GM12878 (cell line): ENCODE data around the gene TSC22D4. TPM values are rescaled to one million over a fixed set of nuclear protein-coding genes. Genes with fewer than 3 reads are reported as not detected.

Experiments used
- ATAC-seq: fragments of 200-7000 bp; cut with Tn5 transposase; 3 replicates; pipeline ENCODE4 v1.9.1; 2020; ENCODE audit warnings: mild to moderate bottlenecking, moderate library complexity
- BruUV-seq: library from RNA; stranded (reverse); fragments of 400-500 nt; replicated peaks from 2 replicates; lab custom pipeline; 2021; lab: Mats Ljungman, UMichigan
- CTCF ChIA-PET: fragments of 300-600 bp; sonication (Branson Sonifier 250); formaldehyde crosslinking; extraction: SDS; loops from one replicate; lab custom pipeline; 2021; ENCODE audit warnings: inconsistent platforms; lab: Yijun Ruan, JAX
- POLR2A ChIA-PET: fragments of 350-600 bp; formaldehyde crosslinking; extraction: SDS; loops from one replicate; lab custom pipeline; 2021; ENCODE audit warnings: inconsistent platforms; lab: Charles Lee
- RAD21 ChIA-PET: fragments of 300-600 bp; sonication (Branson Sonifier 250); formaldehyde crosslinking; loops from one replicate; lab custom pipeline; 2023; ENCODE audit warnings: antibody characterized with exemption; ENCODE audit not compliant: unreplicated experiment; lab: Charles Lee
- SMC1A ChIA-PET: fragments of 300-600 bp; sonication (Branson Sonifier 250); formaldehyde crosslinking; loops from one replicate; lab custom pipeline; 2023; ENCODE audit not compliant: unreplicated experiment, uncharacterized antibody; lab: Charles Lee
- DNase-seq: peaks from one replicate; pipeline ENCODE4 v3.0.0-alpha.2; 2011; ENCODE audit warnings: low read depth, low spot score
- FAIRE-seq: peaks from 3 replicates; lab custom pipeline; 2011; peaks lifted over from hg19 to GRCh38; lab: Jason Lieb, UNC
- H2AFZ ChIP-seq: 2 replicates; pipeline ENCODE4 v1.6.0; 2011; ENCODE audit warnings: low read depth, low read length, control low read depth; ENCODE audit not compliant: control insufficient read depth
- H3K27ac ChIP-seq: 2 replicates; pipeline ENCODE4 v1.5.1; 2011; ENCODE audit warnings: control low read depth; ENCODE audit not compliant: control insufficient read depth, insufficient read depth
- H3K27me3 ChIP-seq, 2 experiments: replicated peaks in 1 of 2; 2 replicates each; pipeline versions ENCODE4 v1.6.0 to v1.6.1; 2011; ENCODE audit warnings: low read length in 1 of 2; ENCODE audit not compliant: control insufficient read depth in 2 of 2, insufficient read depth in 2 of 2
- H3K36me3 ChIP-seq, 2 experiments: 2 replicates each; pipeline ENCODE4 v1.5.1; 2011; ENCODE audit warnings: low read length in 1 of 2; ENCODE audit not compliant: control insufficient read depth in 2 of 2, insufficient read depth in 2 of 2
- H3K4me1 ChIP-seq: 2 replicates; pipeline ENCODE4 v1.6.1; 2011; ENCODE audit warnings: mild to moderate bottlenecking, low read length, moderate library complexity, mixed read lengths; ENCODE audit not compliant: control insufficient read depth, insufficient read depth
- H3K4me2 ChIP-seq: 2 replicates; pipeline ENCODE4 v1.6.0; 2011; ENCODE audit warnings: control low read depth; ENCODE audit not compliant: control insufficient read depth, insufficient read depth
- H3K4me3 ChIP-seq: fragments of 200-600 bp; sonication (generic); 2 replicates; pipeline ENCODE4 v1.5.1; 2016
- H3K79me2 ChIP-seq: 2 replicates; pipeline ENCODE4 v1.6.0; 2011; ENCODE audit warnings: low read length; ENCODE audit not compliant: control insufficient read depth, insufficient read depth
- H3K9ac ChIP-seq: 2 replicates; pipeline ENCODE4 v1.8.0; 2011; ENCODE audit warnings: low read length, control low read depth, mixed read lengths; ENCODE audit not compliant: control insufficient read depth, insufficient read depth
- H3K9me3 ChIP-seq: replicated peaks from 3 replicates; pipeline ENCODE4 v1.5.1; 2011; ENCODE audit warnings: mild to moderate bottlenecking, low read length; ENCODE audit not compliant: control insufficient read depth, insufficient read depth
- H4K20me1 ChIP-seq: 2 replicates; pipeline ENCODE4 v1.6.0; 2011; ENCODE audit not compliant: control insufficient read depth, insufficient read depth
- ATF7 ChIP-seq: fragments of 450-650 bp; IDR thresholded peaks from 2 replicates; pipeline ENCODE4 v1.6.1; 2016; ENCODE audit warnings: low read depth, mild to moderate bottlenecking
- BRCA1 ChIP-seq: IDR thresholded peaks from 2 replicates; pipeline ENCODE4 v1.6.1; 2011; ENCODE audit warnings: low read depth, low read length, improper control_type of control experiment
- E2F4 ChIP-seq: IDR thresholded peaks from 2 replicates; pipeline ENCODE4 v1.6.1; 2012; ENCODE audit warnings: low read depth, low read length, improper control_type of control experiment
- NR2C2 ChIP-seq: IDR thresholded peaks from 2 replicates; pipeline ENCODE4 v1.6.1; 2011; ENCODE audit warnings: borderline replicate concordance, low read depth; ENCODE audit not compliant: control insufficient read depth, insufficient read length
- PAX8 ChIP-seq: fragments of 450-650 bp; IDR thresholded peaks from 2 replicates; pipeline ENCODE4 v1.6.1; 2017; ENCODE audit warnings: mild to moderate bottlenecking, moderate library complexity
- REST ChIP-seq: IDR thresholded peaks from 2 replicates; pipeline ENCODE4 v1.6.1; 2012; ENCODE audit warnings: mild to moderate bottlenecking, low read depth, low read length
- SIN3A ChIP-seq: IDR thresholded peaks from 2 replicates; pipeline ENCODE4 v1.6.1; 2012; ENCODE audit warnings: low read depth, low read length, improper control_type of control experiment
- TAF1 ChIP-seq: IDR thresholded peaks from 2 replicates; pipeline ENCODE4 v1.6.1; 2011; ENCODE audit warnings: mild to moderate bottlenecking, low read depth, low read length, borderline replicate concordance
- ZBTB11 ChIP-seq: fragments of 450-650 bp; formaldehyde crosslinking; IDR thresholded peaks from 2 replicates; pipeline ENCODE4 v1.5.0; 2022; ENCODE audit warnings: mild to moderate bottlenecking, missing genetic modification characterization
- ZBTB4 ChIP-seq: fragments of 450-650 bp; formaldehyde crosslinking; IDR thresholded peaks from 2 replicates; pipeline ENCODE4 v1.4.0; 2022; ENCODE audit warnings: mild to moderate bottlenecking, moderate library complexity
- WGBS: methylation state at CpG from one replicate; pipeline ENCODE4 v1.1.6; 2016; ENCODE audit warnings: low lambda C conversion rate; ENCODE audit not compliant: insufficient replicate concordance, insufficient coverage; ENCODE audit errors: missing lambda C conversion rate; 5-methylcytosine and 5-hydroxymethylcytosine counted together
- in situ Hi-C: fragments of 300-500 bp; cut with MboI; formaldehyde crosslinking; loops from 9 replicates; pipeline ENCODE4 v1.14.3; 2018; ENCODE audit warnings: mixed read lengths
- intact Hi-C: fragments of 100-400 bp; cut with micrococcal nuclease; formaldehyde crosslinking; loops from one replicate; pipeline ENCODE4 v1.14.2; 2022; ENCODE audit not compliant: unreplicated experiment
- polyA plus RNA-seq, 11 experiments: library from polyadenylated mRNA; depleted of rRNA in 4 of 11; unstranded in 6 of 11; stranded (reverse) in 5 of 11; fragments of >200 nt; fragmentation: Nextera tagmentation in 4 of 11; fragmentation: Illumina TruSeq in 1 of 11; extraction: Ambion mirVana in 4 of 11; extraction: Trizol in 1 of 11; gene quantifications; 1 replicate in 1 of 11; 2 replicates in 10 of 11; pipeline versions ENCODE4 v1.2.1 to v1.2.3, GENCODE V29; 2011 to 2016; ENCODE audit warnings: inconsistent platforms in 2 of 11, missing spikeins in 2 of 11, low read depth in 1 of 11
- total RNA-seq, 4 experiments: library from RNA; depleted of rRNA in 3 of 4; stranded (reverse); fragments of >200 nt in 3 of 4; fragmentation: Illumina TruSeq in 1 of 4; extraction: Trizol in 1 of 4; gene quantifications; 2 replicates each; pipeline versions ENCODE4 v1.2.1 to v1.2.3, GENCODE V29; 2013 to 2021

TSC22D4 gene
- total and polyA plus RNA-seq, 10 of the 15 experiments (the other 5 are each of a cell fraction or from before 2014, with no cell fraction given) = 0.50 to 65.7 (median 24.4) TPM

- TF ChIP-seq ZBTB4 (no peak), BRCA1 (no peak)
- TF ChIP-seq, all 136 proteins: peak for 6
These were observed 41.1 kb upstream of the TSC22D4 start (continued) for GRCh38 chr7:100520138-100520537.

GRCh38 chr7:100519580-100519979 lies 40.6 kb upstream of the TSC22D4 start:
- RAD21 ChIA-PET = interaction anchor here (0.7 to 1.0 kb wide), 3 partner anchors 23 to 40 kb away, joined by 3 to 4 read pairs (median 3); no protein-coding TSS in a partner anchor
- in situ Hi-C loops = no loop called here
- TF ChIP-seq NR2C2 (no peak), REST (no peak), TAF1 (no peak), ZBTB11 (CRISPR knock-in tag) (no peak), E2F4 (no peak), PAX8 (no peak), ATF7 (no peak), SIN3A (no peak)

More at GRCh38 chr7:100519580-100519979, 40.6 kb upstream of the TSC22D4 start:
- H2AFZ ChIP-seq = no peak overlapping the region
- H3K36me3 ChIP-seq = no peaks in the 10 kb centered on the region
- peaks cover 25% of the 10 kb centered on the region for H3K4me1 ChIP-seq
- no peaks in the 10 kb centered on the region for H3K9me3 ChIP-seq
- no peak overlapping the region for H3K27ac ChIP-seq
- POLR2A ChIA-PET = interaction anchor here (0.6 to 1.0 kb wide), 3 partner anchors 15 to 1523 kb away, joined by 3 read pairs; no protein-coding TSS in a partner anchor
- H3K4me3 ChIP-seq = no peak overlapping the region
- no peaks in the 10 kb centered on the region for H4K20me1 ChIP-seq
- no peak overlapping the region for H3K9ac ChIP-seq
- FAIRE-seq (no peak), ATAC-seq (no peak), DNase-seq (no peak)
- no peak overlapping the region for H3K4me2 ChIP-seq
- H3K27me3 ChIP-seq = no peaks in the 10 kb centered on the region
- H3K79me2 ChIP-seq = no peaks in the 10 kb centered on the region
- SMC1A ChIA-PET = interaction anchor here (0.6 to 2.1 kb wide), 6 partner anchors 13 to 28 kb away, joined by 3 to 7 read pairs (median 3); no protein-coding TSS in a partner anchor
- WGBS = 91% methylated on average over 6 of the region's 6 CpGs
- intact Hi-C loops = no loop called here
- BruUV-seq = no TSS peak
- CTCF ChIA-PET = interaction anchor here (0.9 to 2.5 kb wide), 3 partner anchors 37 to 49 kb away, joined by 3 to 11 read pairs (median 3); no protein-coding TSS in a partner anchor
